ENCODE data around the gene SH2D5.

Gene SH2D5

GRCh38 chr1:20715406-20715805, 17.1 kb downstream of the SH2D5 start:
- no peak for DNase-seq (ENCODE audit: low read depth, low spot score)

DNA sequence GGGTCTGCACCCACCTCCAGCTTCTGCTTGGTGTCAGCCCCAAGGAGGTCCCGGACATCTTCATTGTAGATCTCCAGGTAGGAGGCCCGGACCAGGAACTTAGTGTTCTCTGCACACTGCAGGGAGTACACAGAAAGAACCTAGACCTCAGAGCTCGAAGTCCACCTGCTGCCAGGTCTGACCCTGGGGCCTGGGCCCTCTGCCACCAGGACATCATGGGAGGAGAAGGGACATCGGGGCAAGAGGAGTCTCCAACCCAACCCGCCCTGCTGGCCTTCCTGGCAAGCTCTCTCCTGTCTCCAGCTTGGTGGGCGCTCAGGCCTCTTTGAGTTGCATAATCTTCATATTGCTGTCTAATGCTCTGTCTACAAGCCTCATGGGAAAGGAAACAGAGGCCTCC, 19.1 kb downstream of the SH2D5 start:
- no peak for DNase-seq (ENCODE audit: low read depth, low spot score)

- DNase-seq (ENCODE audit: low read depth, low spot score), result no peak
These were observed 20.3 kb downstream of the SH2D5 start for GRCh38 chr1:20712215-20712577.

DNA sequence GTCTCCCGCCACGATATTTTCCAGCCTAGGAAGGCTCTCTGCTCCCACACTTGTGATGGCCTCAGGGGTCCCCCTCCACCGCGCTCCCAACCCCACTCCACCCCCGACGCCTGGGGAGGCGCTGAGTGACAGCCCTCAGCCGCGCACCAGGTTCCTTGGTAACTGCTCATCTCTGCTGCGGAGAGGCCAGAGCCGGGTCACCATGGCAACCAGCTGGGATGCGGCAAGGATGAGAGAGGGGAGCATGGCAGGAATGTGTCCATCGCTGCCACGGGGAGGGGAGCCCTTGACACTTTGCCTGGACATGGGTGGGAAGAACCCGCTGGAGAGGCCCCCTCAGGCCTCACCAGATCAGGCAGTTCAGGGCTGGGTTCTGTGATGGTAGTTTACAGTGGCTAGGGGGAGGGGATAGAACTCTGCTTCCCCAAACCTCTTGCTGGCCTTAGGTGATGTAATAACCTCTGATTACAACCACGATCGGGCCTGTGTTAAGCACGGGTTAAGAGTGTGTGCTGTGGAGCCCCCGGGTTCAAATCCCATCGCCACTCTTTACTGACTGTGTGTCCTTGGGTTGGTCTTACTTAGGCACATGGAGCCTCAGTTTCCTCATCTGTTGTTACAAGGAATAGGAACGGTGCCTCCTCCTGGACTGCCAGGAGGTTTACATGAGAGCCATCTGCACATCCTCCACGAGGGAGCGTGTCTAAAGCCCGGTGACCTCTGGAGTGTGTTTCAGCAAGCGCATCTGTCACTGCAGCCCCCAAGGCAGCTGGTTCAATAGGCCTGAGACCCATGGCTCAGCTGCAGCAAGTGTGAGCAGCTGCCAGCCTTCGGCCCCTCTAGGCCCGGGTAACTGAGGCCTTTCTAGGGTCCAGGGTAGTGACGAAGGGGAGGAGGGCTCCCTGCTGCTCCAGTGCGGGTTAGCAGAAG, 21.0 kb downstream of the SH2D5 start:
- no peak for DNase-seq (ENCODE audit: low read depth, low spot score)

DNA sequence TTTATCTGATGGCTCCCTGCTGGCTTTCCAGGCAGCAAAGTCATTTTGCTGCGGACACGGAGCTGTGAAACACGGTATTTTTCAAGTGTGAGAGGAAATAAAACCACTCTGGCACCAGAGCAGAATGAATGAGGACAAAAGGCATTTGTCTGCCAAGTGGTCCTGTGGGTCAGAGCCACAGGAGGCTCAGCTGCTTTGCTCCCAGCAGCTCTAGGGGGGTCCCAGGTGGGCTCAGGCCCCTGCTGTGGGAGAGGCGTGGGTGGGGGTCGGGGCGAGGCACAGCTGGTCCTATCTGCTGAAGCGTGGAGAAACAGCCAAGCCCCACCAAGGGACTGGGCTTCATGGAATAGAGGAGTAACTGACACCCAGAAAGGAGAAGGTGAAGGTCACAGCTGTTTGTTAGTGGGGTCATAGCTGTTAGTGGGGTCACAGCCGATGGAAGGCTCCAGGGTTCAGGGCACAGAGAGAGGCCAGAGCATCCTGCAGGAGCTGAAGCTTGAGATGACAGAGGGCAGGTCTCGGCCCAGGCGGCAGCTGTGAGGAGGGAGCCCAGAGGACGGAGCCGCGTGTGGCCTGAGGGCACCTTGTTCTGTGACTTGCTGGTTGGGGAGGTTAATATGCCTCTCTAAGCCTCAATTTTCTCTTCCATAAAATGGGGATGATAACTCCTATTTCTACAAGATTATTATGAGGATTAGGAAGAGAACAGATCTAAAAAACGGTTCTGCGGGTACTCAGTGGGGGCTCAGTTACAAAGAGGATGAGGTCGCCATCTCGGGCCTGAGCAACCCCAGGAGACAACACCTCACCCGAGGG, 21.8 kb downstream of the SH2D5 start:
- DNase-seq (ENCODE audit: low read depth, low spot score), result no peak

DNA sequence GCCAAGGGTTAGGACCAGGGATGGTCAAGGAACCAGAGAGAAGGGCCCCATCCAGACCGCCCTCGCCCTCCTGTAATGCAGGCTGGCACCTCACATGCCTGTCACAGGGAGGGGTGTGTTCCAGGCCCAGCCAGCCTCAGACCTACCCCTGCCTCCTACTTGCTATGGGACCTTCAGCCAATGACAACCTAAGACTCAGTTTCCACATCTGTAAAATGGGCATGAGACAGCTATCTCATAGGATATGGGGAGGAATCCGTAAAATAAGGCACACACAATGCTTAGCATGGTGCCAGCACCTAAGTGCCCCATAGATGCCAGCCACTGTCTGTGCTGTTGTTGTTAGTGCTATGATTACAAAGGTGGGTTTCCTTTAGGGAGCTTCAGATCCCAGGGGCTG, 22.6 kb downstream of the SH2D5 start:
- no peak for DNase-seq (ENCODE audit: low read depth, low spot score)

GRCh38 chr1:20708891-20709290, 23.6 kb downstream of the SH2D5 start:
- no peak for DNase-seq (ENCODE audit: low read depth, low spot score)

- DNase-seq (ENCODE audit: low read depth, low spot score), result no peak
These were observed 24.4 kb downstream of the SH2D5 start for GRCh38 chr1:20708057-20708456.

DNA sequence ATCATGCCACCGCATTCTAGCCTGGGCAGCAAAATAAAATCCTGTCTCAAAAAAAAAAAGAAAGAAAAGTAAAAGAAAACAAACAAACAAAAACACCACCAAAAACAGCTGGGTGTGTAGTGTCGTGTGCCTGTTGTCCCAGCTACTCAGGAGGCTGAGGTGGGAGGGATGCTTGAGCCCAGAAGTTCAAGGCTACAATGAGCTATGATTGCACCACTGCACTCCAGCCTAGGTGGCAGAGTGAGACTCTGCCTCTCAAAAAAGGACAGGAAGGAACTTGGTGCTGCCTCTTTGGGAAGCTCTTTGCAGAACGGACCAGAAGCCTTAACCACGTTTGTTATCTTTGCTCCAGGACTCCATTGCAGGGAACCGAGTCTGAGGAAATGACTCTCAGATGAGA, 25.7 kb downstream of the SH2D5 start:
- DNase-seq (ENCODE audit: low read depth, low spot score), result no peak

DNA sequence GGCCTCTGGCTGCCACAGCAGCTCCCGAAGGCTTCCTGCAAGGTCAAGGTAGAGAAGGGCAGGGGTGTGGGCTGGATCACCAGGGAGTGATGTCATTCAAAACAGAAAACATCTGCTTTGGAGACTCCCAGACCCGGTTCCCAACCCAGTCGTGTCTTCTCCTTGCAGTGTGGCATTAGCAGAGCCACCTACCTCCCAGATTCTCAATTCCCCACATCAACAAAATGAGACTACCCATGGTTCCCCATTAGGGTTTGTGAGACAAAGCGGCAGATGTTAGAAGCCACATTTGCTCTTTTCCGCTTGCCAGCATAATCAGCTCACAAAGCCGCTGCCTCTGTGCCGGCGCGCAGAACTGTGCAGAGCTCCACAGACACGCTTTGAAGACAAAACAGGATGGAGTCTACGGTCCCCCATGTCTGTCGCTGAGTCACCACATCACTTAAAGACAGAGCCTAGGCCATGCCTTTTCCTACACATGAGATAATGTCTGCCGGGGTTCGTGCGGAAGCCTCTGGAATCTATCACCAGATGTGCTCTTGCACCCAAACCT, 27.2 kb downstream of the SH2D5 start:
- no peak for DNase-seq (ENCODE audit: low read depth, low spot score)

DNA sequence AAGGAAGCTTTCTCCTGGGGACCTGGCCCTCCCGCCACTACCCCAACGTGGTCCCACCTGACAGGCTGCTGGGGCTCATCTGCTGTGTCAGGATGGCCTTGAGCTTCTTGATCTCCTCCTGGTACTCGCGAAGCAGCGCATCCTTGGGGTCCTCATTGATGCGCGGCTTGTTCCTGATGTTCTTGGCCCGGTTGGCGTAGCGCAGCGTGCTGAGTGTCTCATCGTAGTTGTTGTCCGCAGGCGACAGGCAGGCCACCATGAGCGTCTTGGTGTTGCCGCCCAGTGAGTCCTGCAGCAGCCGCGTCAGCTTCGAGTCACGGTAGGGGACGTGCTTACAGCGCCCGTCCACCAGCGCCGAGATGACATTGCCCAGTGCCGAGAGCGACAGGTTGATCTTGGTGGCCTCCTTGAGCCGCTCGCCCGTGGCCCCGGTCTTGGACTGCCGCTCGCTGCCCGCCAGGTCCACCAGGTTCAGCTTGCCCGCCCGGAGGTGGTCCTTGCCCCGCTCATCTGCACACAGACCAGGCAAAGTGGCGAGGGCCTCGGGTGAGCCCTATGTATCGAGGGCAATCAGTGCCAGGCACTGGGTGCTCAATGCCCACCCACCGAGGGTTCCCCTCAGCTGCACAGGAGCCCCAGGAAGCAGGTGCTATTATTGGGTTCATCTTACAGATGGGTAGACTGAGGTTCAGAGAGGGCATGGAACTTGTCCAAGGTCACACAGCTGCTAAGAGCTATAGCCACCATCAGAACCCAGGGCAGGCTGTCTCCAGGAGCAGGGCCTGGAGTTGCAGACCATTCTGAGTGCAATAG, 27.9 kb downstream of the SH2D5 start:
- no peak for DNase-seq (ENCODE audit: low read depth, low spot score)

GRCh38 chr1:20703124-20703756, 29.3 kb downstream of the SH2D5 start:
- no peak for DNase-seq (ENCODE audit: low read depth, low spot score)

GRCh38 chr1:20702416-20702815, 30.1 kb downstream of the SH2D5 start:
- DNase-seq (ENCODE audit: low read depth, low spot score), result no peak

DNA sequence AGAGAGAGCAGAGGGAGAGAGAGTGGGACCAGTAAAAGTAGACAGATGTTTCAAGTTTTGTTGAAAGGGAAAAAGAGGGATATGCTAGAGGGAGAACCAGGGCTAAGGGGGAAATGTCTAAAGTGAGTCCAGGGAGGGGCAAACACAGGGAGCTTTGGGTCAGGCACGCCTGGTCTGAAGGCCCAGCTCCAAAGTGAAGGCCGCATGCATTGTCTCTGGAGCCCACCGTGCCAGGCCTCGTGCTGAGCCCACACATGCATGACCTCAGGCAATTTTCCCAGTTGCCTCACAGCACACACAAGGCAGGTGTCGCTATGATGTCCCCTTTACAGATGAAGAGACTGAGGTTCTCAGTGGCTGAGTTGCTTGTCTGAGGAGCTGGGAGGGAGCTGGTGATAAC, 30.7 kb downstream of the SH2D5 start:
- DNase-seq (ENCODE audit: low read depth, low spot score), result no peak

GRCh38 chr1:20701446-20701845, 31.1 kb downstream of the SH2D5 start:
- DNase-seq (ENCODE audit: low read depth, low spot score), result no peak

DNA sequence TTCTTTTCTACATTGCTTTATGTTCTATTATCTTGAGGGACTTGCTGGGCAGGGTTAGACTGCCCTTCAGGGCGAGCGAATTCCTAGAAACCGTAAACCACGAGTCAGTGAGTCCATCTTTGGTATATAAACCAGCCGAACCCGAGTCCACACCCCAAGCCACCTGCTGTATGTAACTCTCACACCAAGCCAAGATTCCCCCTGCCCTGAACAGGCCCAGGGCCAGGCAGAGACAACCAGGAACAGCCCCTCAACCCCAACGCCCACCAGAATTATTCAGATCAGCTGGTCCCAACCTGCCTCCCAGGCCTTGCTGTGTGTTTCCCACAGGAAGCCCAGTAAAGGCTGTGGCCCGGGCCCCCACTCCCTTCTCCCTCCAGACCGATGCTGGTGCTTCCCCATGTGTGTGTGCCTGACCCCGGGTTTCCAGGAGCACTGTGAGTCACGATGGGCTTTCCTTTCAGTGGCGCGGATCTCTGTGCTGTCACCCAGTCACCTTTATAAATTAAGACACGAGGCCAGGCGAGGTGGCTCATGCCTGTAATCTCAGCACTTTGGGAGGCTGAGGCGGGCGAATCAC, 31.8 kb downstream of the SH2D5 start:
- no peak for DNase-seq (ENCODE audit: low read depth, low spot score)

DNA sequence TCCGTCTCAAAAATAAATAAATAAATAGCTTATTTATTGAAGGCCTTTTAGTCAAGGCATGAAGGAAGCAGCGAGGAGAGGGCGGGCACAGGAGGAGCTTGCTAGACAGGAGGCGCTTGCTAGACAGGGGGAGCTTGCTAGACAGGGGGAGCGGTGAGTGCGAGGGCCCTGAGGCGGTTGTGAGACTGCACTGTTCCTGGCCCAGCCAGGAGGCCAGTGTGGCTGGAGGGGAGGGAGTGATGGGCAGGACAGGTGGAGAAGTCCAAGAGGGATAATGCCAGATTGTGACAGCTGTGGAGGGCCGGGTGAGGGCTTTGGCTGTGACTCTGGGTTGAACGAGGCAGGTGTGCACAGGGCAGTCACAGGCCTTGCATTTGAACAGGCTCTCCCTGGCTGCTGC, 32.9 kb downstream of the SH2D5 start:
- peak; percentile 78 for DNase-seq (ENCODE audit: low read depth, low spot score)

DNA sequence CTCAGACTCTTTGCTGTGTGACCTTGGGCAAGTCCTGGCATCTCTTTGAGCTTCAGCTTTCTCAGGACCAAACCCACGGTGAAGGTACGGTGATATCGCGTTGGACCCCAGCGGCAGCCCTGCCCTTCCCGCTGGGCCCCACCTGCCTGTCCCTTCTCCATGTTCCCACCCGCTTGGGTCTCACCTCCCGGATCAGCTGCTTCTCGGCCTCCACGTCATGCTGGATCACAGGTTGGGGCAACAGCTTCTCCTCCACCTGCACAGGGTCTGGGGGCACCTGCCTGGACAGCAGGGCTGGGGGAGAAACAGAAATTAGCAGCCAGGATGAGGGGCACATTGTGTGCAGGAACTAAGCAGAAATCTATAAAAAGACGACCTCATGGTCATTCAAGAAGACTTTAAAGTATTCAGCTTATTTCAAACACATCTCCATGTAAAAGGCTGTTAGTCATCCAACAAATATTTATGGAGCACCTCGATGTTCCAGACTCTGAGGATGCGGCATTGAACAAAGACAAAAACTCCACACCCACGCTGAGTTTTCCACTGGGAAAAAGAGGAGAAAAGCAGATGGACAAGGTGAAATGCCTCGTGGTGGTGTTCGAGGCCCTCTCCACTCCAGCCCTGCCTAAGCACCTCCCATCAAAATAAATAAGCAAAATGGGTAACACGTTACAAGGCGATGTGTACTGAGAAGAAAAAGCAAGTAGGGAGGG, 34.1 kb downstream of the SH2D5 start:
- DNase-seq (ENCODE audit: low read depth, low spot score), result no peak

GRCh38 chr1:20697563-20697962, 34.9 kb downstream of the SH2D5 start:
- DNase-seq (ENCODE audit: low read depth, low spot score), result no peak

Measured in ELF-1 (cell line).